Endothelial cell (in vitro differentiated cells): ENCODE results near the gene JDP2. TPM values are rescaled to one million over a fixed set of nuclear protein-coding genes. Genes with fewer than 3 reads are reported as not detected.

ENCODE experiments used
- DNase-seq: peaks from one replicate; pipeline ENCODE4 v3.0.0; 2021; ENCODE audit warnings: low spot score
- H3K27ac Mint-ChIP-seq: one replicate; pipeline ENCODE4 v1.8.0; 2021; ENCODE audit warnings: mixed read lengths, inconsistent platforms; ENCODE audit not compliant: unreplicated experiment
- H3K27me3 Mint-ChIP-seq: one replicate; pipeline ENCODE4 v1.8.0; 2021; ENCODE audit warnings: mild to moderate bottlenecking, moderate library complexity, mixed read lengths, inconsistent platforms; ENCODE audit not compliant: unreplicated experiment
- H3K36me3 Mint-ChIP-seq: one replicate; pipeline ENCODE4 v1.8.0; 2021; ENCODE audit warnings: mild to moderate bottlenecking, low read depth, mixed read lengths, inconsistent platforms; ENCODE audit not compliant: unreplicated experiment
- H3K4me1 Mint-ChIP-seq: one replicate; pipeline ENCODE4 v1.8.0; 2021; ENCODE audit warnings: mild to moderate bottlenecking, mixed read lengths, inconsistent platforms; ENCODE audit not compliant: unreplicated experiment
- H3K4me3 Mint-ChIP-seq: one replicate; pipeline ENCODE4 v1.8.0; 2021; ENCODE audit warnings: mild to moderate bottlenecking, mixed read lengths, inconsistent platforms; ENCODE audit not compliant: unreplicated experiment
- H3K9me3 Mint-ChIP-seq: one replicate; pipeline ENCODE4 v1.8.0; 2021; ENCODE audit warnings: mixed read lengths, inconsistent platforms; ENCODE audit not compliant: unreplicated experiment
- CTCF ChIP-seq: fragments of 200-600 bp; sonication (generic); IDR thresholded peaks from one replicate; pipeline ENCODE4 v1.5.0; 2021; ENCODE audit warnings: antibody characterized with exemption; ENCODE audit not compliant: unreplicated experiment
- total RNA-seq: library from RNA; stranded (reverse); fragmentation: NEBNext Ultra II Directional; extraction: Animal tissue kit (Norgen Biotek cat#: 25700); gene quantifications from one replicate; pipeline ENCODE4 v1.2.1, GENCODE V29; 2021; ENCODE audit not compliant: unreplicated experiment

Gene JDP2
- total RNA-seq, 1 donor from 2014 or later, result 5.1 TPM

GRCh38 chr14:75434138-75434889 lies 6.5 kb downstream of the JDP2 start:
- H3K9me3 Mint-ChIP-seq, result no peaks in the 10 kb centered on the region
- H3K27ac Mint-ChIP-seq, result no peak overlapping the region
- peaks cover 2% of the 10 kb centered on the region for H3K4me1 Mint-ChIP-seq
- no peak for TF ChIP-seq CTCF
- DNase-seq, result no peak
- peaks cover 16% of the 10 kb centered on the region for H3K27me3 Mint-ChIP-seq
- no peak overlapping the region for H3K4me3 Mint-ChIP-seq
- H3K36me3 Mint-ChIP-seq, result peaks cover 10% of the 10 kb centered on the region

GRCh38 chr14:75434890-75435248 lies 7.0 kb downstream of the JDP2 start:
- Mint-ChIP-seq H3K27ac (no peak overlapping the region), H3K9me3 (no peaks in the 10 kb centered on the region), H3K36me3 (peaks cover 10% of the 10 kb centered on the region), H3K4me3 (no peak overlapping the region), H3K4me1 (peaks cover 2% of the 10 kb centered on the region), H3K27me3 (peaks cover 14% of the 10 kb centered on the region)
- no peak for TF ChIP-seq CTCF
- DNase-seq, result no peak

DNA sequence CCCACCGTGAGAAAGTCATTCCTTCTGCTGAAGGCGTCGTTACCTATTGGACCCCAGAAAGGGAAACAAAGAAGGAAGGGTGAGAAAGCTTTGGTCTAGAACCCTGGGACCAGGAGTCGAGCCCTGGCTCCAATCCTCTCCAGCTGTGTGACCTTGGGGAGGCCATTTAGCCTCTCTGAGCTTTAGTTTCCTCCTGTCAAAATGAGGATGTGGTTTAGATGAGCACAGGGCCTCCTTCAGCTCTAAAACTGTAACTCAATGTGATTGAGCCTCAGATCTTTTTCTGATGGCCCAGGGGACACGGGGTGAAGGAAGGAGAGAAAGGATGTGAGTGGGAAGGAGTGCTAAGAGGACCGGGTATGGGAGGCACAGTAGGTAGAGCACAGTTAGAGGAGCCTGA lies 7.7 kb downstream of the JDP2 start:
- H3K9me3 Mint-ChIP-seq, result no peaks in the 10 kb centered on the region
- H3K4me1 Mint-ChIP-seq, result peaks cover 2% of the 10 kb centered on the region
- H3K27ac Mint-ChIP-seq, result no peak overlapping the region
- no peak for DNase-seq
- no peak overlapping the region for H3K4me3 Mint-ChIP-seq
- H3K36me3 Mint-ChIP-seq, result peaks cover 10% of the 10 kb centered on the region
- TF ChIP-seq CTCF, result no peak
- H3K27me3 Mint-ChIP-seq, result peaks cover 10% of the 10 kb centered on the region

GRCh38 chr14:75437201-75438143 lies 9.7 kb downstream of the JDP2 start:
- H3K4me3 Mint-ChIP-seq, result no peak overlapping the region
- peaks cover 11% of the 10 kb centered on the region for H3K27me3 Mint-ChIP-seq
- H3K9me3 Mint-ChIP-seq, result no peaks in the 10 kb centered on the region
- DNase-seq, result no peak
- no peak overlapping the region for H3K27ac Mint-ChIP-seq
- no peak for TF ChIP-seq CTCF
- peaks cover 2% of the 10 kb centered on the region for H3K4me1 Mint-ChIP-seq
- peaks cover 10% of the 10 kb centered on the region for H3K36me3 Mint-ChIP-seq
